WI38 (cell line): Measurements from ENCODE around the gene TUSC7.

ENCODE experiments used
- H3K4me3 ChIP-seq: 2 replicates; pipeline ENCODE4 v1.5.1; 2011; ENCODE audit warnings: low read depth, mild to moderate bottlenecking, control low read depth, low read length
- CTCF ChIP-seq: IDR thresholded peaks from 2 replicates; pipeline ENCODE4 v1.5.1; 2012; ENCODE audit warnings: low read depth, mild to moderate bottlenecking, control low read depth, low read length

TUSC7 gene

GRCh38 chr3:116757315-116757714 is 47.7 kb downstream of the TUSC7 start:
- no peak for TF ChIP-seq CTCF
- H3K4me3 ChIP-seq = no peak overlapping the region

GRCh38 chr3:116759316-116759715 is 49.7 kb downstream of the TUSC7 start:
- no peak for TF ChIP-seq CTCF
- H3K4me3 ChIP-seq = no peak overlapping the region
